ENCODE results near the gene DGCR8. TPM values are rescaled to one million over a fixed set of nuclear protein-coding genes. Genes with fewer than 3 reads are reported as not detected.

The DGCR8 gene
- polyA plus RNA-seq, 2 donors = 14.1 to 21.6 TPM

GRCh38 chr22:20113551-20114310, 33.7 kb downstream of the DGCR8 start:
- no peak overlapping the region for H3K27ac ChIP-seq (ENCODE audit: low read depth in 2 of 2, low read length in 1 of 2)
- peaks cover 6 to 8% of the 10 kb centered on the region in 2 donors for H3K4me1 ChIP-seq (ENCODE audit: control insufficient read depth in 2 of 2, insufficient read depth in 2 of 2, low read length in 1 of 2)
- H3K9me3 ChIP-seq (ENCODE audit: control insufficient read depth in 2 of 2, insufficient read depth in 1 of 2, low read depth in 1 of 2, low read length in 1 of 2) = no peaks in the 10 kb centered on the region
- no peaks in the 10 kb centered on the region for H3K27me3 ChIP-seq (ENCODE audit: control insufficient read depth in 1 of 2, insufficient read depth in 2 of 2, low read length in 2 of 2)
- H3K4me3 ChIP-seq (ENCODE audit: low read depth in 1 of 2, low read length in 2 of 2) = no peak overlapping the region
- WGBS, 2 donors = 81 to 85% methylated on average over 16 to 19 of the region's 19 CpGs
- H3K36me3 ChIP-seq (ENCODE audit: control insufficient read depth in 2 of 2, insufficient read depth in 2 of 2, low read length in 1 of 2) = peaks cover 17 to 50% of the 10 kb centered on the region in 2 donors

GRCh38 chr22:20114506-20115475, 34.8 kb downstream of the DGCR8 start:
- Histone ChIP-seq H3K36me3 (ENCODE audit: control insufficient read depth in 2 of 2, insufficient read depth in 2 of 2, low read length in 1 of 2) (peaks cover 14 to 42% of the 10 kb centered on the region in 2 donors), H3K4me3 (ENCODE audit: low read depth in 1 of 2, low read length in 2 of 2) (no peak overlapping the region), H3K4me1 (ENCODE audit: control insufficient read depth in 2 of 2, insufficient read depth in 2 of 2, low read length in 1 of 2) (peaks cover 6 to 8% of the 10 kb centered on the region in 2 donors)

GRCh38 chr22:20115691-20116375, 35.8 kb downstream of the DGCR8 start, which contains the start of gene RANBP1:
Gene RANBP1, plus strand, starts transcription at chr22:20116104. Its CDS starts 81 bp downstream, at chr22:20116185.
- peak within 1 kb of the TSS; percentile 72 to 85 for H3K4me3 ChIP-seq (ENCODE audit: low read depth in 1 of 2, low read length in 2 of 2)
- peak within 1 kb of the TSS; percentile 65 to 76 for H3K27ac ChIP-seq (ENCODE audit: low read depth in 2 of 2, low read length in 1 of 2)
- 61 to 63% methylated on average over 30 of the region's 30 CpGs for WGBS, 2 donors
- H3K9me3 ChIP-seq (ENCODE audit: control insufficient read depth in 2 of 2, insufficient read depth in 1 of 2, low read depth in 1 of 2, low read length in 1 of 2) = no peaks in the 10 kb centered on the region
- H3K36me3 ChIP-seq (ENCODE audit: control insufficient read depth in 2 of 2, insufficient read depth in 2 of 2, low read length in 1 of 2) = peaks cover 15 to 47% of the 10 kb centered on the region in 2 donors
- H3K4me1 ChIP-seq (ENCODE audit: control insufficient read depth in 2 of 2, insufficient read depth in 2 of 2, low read length in 1 of 2) = peaks cover 8 to 9% of the 10 kb centered on the region in 2 donors
- H3K27me3 ChIP-seq (ENCODE audit: control insufficient read depth in 1 of 2, insufficient read depth in 2 of 2, low read length in 2 of 2) = no peaks in the 10 kb centered on the region

More at GRCh38 chr22:20114506-20115475, 34.8 kb downstream of the DGCR8 start:
- H3K9me3 ChIP-seq (ENCODE audit: control insufficient read depth in 2 of 2, insufficient read depth in 1 of 2, low read depth in 1 of 2, low read length in 1 of 2) = no peaks in the 10 kb centered on the region
- no peaks in the 10 kb centered on the region for H3K27me3 ChIP-seq (ENCODE audit: control insufficient read depth in 1 of 2, insufficient read depth in 2 of 2, low read length in 2 of 2)
- H3K27ac ChIP-seq (ENCODE audit: low read depth in 2 of 2, low read length in 1 of 2) = no peak overlapping the region
- 86 to 89% methylated on average over 36 of the region's 36 CpGs for WGBS, 2 donors

GRCh38 chr22:20116376-20116950, 36.4 kb downstream of the DGCR8 start:
- WGBS, 2 donors = 5 to 6% methylated on average over 26 to 27 of the region's 27 CpGs
- Histone ChIP-seq H3K4me3 (ENCODE audit: low read depth in 1 of 2, low read length in 2 of 2) (peak overlapping the region; percentile 72 to 85), H3K27me3 (ENCODE audit: control insufficient read depth in 1 of 2, insufficient read depth in 2 of 2, low read length in 2 of 2) (no peaks in the 10 kb centered on the region), H3K4me1 (ENCODE audit: control insufficient read depth in 2 of 2, insufficient read depth in 2 of 2, low read length in 1 of 2) (peaks cover 8 to 9% of the 10 kb centered on the region in 2 donors), H3K9me3 (ENCODE audit: control insufficient read depth in 2 of 2, insufficient read depth in 1 of 2, low read depth in 1 of 2, low read length in 1 of 2) (no peaks in the 10 kb centered on the region), H3K27ac (ENCODE audit: low read depth in 2 of 2, low read length in 1 of 2) (peak overlapping the region; percentile 65 to 76), H3K36me3 (ENCODE audit: control insufficient read depth in 2 of 2, insufficient read depth in 2 of 2, low read length in 1 of 2) (peaks cover 15 to 46% of the 10 kb centered on the region in 2 donors)

GRCh38 chr22:20116951-20117632, 37.1 kb downstream of the DGCR8 start, which contains the start of gene TRMT2A:
Gene TRMT2A, minus strand, starts transcription at chr22:20117226. Its CDS starts 320 bp downstream, at chr22:20116906.
- H3K27me3 ChIP-seq (ENCODE audit: control insufficient read depth in 1 of 2, insufficient read depth in 2 of 2, low read length in 2 of 2) = no peaks in the 10 kb centered on the region
- H3K36me3 ChIP-seq (ENCODE audit: control insufficient read depth in 2 of 2, insufficient read depth in 2 of 2, low read length in 1 of 2) = peaks cover 15 to 45% of the 10 kb centered on the region in 2 donors
- 0% methylated on average over 71 to 88 of the region's 88 CpGs for WGBS, 2 donors
- H3K4me3 ChIP-seq (ENCODE audit: low read depth in 1 of 2, low read length in 2 of 2) = peak within 1 kb of the TSS; percentile 86 to 88
- peak within 1 kb of the TSS; percentile 76 to 77 for H3K27ac ChIP-seq (ENCODE audit: low read depth in 2 of 2, low read length in 1 of 2)
- H3K4me1 ChIP-seq (ENCODE audit: control insufficient read depth in 2 of 2, insufficient read depth in 2 of 2, low read length in 1 of 2) = peaks cover 8 to 9% of the 10 kb centered on the region in 2 donors
- H3K9me3 ChIP-seq (ENCODE audit: control insufficient read depth in 2 of 2, insufficient read depth in 1 of 2, low read depth in 1 of 2, low read length in 1 of 2) = no peaks in the 10 kb centered on the region

GRCh38 chr22:20117633-20118299, 37.7 kb downstream of the DGCR8 start:
- WGBS, 2 donors = 0 to 1% methylated on average over 43 to 66 of the region's 66 CpGs
- Histone ChIP-seq H3K36me3 (ENCODE audit: control insufficient read depth in 2 of 2, insufficient read depth in 2 of 2, low read length in 1 of 2) (peaks cover 15 to 44% of the 10 kb centered on the region in 2 donors), H3K4me3 (ENCODE audit: low read depth in 1 of 2, low read length in 2 of 2) (peak overlapping the region; percentile 86 to 88), H3K4me1 (ENCODE audit: control insufficient read depth in 2 of 2, insufficient read depth in 2 of 2, low read length in 1 of 2) (peaks cover 8 to 9% of the 10 kb centered on the region in 2 donors), H3K27me3 (ENCODE audit: control insufficient read depth in 1 of 2, insufficient read depth in 2 of 2, low read length in 2 of 2) (no peaks in the 10 kb centered on the region), H3K27ac (ENCODE audit: low read depth in 2 of 2, low read length in 1 of 2) (peak overlapping the region; percentile 66 to 77), H3K9me3 (ENCODE audit: control insufficient read depth in 2 of 2, insufficient read depth in 1 of 2, low read depth in 1 of 2, low read length in 1 of 2) (no peaks in the 10 kb centered on the region)

- H3K36me3 ChIP-seq (ENCODE audit: control insufficient read depth in 2 of 2, insufficient read depth in 2 of 2, low read length in 1 of 2) = peaks cover 15 to 43% of the 10 kb centered on the region in 2 donors
- no peaks in the 10 kb centered on the region for H3K27me3 ChIP-seq (ENCODE audit: control insufficient read depth in 1 of 2, insufficient read depth in 2 of 2, low read length in 2 of 2)
- peak overlapping the region in 1 of 2 donors; percentile 77 for H3K27ac ChIP-seq (ENCODE audit: low read depth in 2 of 2, low read length in 1 of 2)
- peaks cover 8 to 9% of the 10 kb centered on the region in 2 donors for H3K4me1 ChIP-seq (ENCODE audit: control insufficient read depth in 2 of 2, insufficient read depth in 2 of 2, low read length in 1 of 2)
- 11 to 15% methylated on average over 8 of the region's 8 CpGs for WGBS, 2 donors
- peak overlapping the region; percentile 86 to 88 for H3K4me3 ChIP-seq (ENCODE audit: low read depth in 1 of 2, low read length in 2 of 2)
- no peaks in the 10 kb centered on the region for H3K9me3 ChIP-seq (ENCODE audit: control insufficient read depth in 2 of 2, insufficient read depth in 1 of 2, low read depth in 1 of 2, low read length in 1 of 2)
Measured at GRCh38 chr22:20118300-20119020, 38.4 kb downstream of the DGCR8 start.
